ENCODE results near the gene ZDHHC6.

DNA sequence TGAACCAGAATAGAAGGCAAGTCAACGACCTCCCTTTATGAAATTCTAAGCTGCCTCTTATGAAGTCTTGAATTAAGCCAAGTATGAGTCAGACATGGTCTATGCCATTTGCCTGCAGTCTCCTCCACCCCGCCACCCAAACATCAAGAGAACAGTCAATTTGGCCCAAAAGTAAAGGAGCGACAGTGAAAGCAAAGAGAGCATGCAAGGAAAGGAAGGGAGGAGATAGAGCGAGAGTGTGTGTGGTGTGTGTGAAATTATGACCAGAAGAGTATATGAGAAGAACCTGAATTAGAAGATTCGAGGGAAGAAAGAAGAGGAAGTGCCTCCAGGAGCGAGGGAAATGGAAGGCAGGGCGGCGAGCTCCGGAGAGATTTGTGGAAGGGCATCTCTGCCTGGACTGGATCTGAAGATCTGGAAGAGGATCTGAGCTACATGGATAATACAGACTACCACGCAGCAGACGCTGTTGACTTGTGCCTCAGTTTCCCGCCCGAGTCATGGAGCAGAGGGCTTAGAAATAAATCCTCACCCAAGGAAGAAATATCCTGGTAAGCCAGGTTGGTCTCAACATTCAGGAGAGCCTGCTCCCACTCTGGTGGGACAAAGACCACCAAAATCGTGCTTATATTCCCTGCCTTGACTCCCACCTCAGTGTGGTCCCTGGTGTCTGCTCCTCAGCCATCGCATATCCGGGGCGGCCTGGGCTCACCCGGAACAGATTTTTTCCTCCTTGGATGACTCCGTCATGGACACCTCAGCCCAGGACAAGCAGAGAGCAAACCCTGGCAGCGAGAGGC, 459 bp downstream of the ZDHHC6 start:
- TF ChIP-seq, protein P1, sequence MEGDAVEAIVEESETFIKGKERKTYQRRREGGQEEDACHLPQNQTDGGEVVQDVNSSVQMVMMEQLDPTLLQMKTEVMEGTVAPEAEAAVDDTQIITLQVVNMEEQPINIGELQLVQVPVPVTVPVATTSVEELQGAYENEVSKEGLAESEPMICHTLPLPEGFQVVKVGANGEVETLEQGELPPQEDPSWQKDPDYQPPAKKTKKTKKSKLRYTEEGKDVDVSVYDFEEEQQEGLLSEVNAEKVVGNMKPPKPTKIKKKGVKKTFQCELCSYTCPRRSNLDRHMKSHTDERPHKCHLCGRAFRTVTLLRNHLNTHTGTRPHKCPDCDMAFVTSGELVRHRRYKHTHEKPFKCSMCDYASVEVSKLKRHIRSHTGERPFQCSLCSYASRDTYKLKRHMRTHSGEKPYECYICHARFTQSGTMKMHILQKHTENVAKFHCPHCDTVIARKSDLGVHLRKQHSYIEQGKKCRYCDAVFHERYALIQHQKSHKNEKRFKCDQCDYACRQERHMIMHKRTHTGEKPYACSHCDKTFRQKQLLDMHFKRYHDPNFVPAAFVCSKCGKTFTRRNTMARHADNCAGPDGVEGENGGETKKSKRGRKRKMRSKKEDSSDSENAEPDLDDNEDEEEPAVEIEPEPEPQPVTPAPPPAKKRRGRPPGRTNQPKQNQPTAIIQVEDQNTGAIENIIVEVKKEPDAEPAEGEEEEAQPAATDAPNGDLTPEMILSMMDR (IDR thresholded peaks at IDR 0.05): no peak
- peak in 1 of 2 donors; percentile 65 for TF ChIP-seq POLR2A (IDR thresholded peaks at IDR 0.05)
